ENCODE measurements around the gene PRKCZ. TPM values are rescaled to one million over a fixed set of nuclear protein-coding genes. Genes with fewer than 3 reads are reported as not detected.

The PRKCZ gene
- total RNA-seq, 2 experiments from 2014 or later, result 17.8 to 19.0 TPM

GRCh38 chr1:2031546-2032540, 18.4 kb upstream of the PRKCZ start:
- peak in 1 of 14 experiments; percentile 8 for DNase-seq
- Mint-ChIP-seq H3K4me1 (ENCODE audit: low read depth) (no peaks in the 10 kb centered on the region), H3K27me3 (peaks cover 6% of the 10 kb centered on the region), H3K36me3 (ENCODE audit: low read depth) (no peaks in the 10 kb centered on the region), H3K4me3 (no peak overlapping the region), H3K27ac (no peak overlapping the region), H3K9me3 (no peaks in the 10 kb centered on the region)
- POLR2A ChIA-PET, result no interaction called here
- Histone ChIP-seq H3K36me3 (ENCODE audit: insufficient read depth, low read length) (no peaks in the 10 kb centered on the region), H3K27ac (ENCODE audit: low read depth in 1 of 2, low read length in 2 of 2) (no peak overlapping the region), H3K4me1 (ENCODE audit: insufficient read depth, low read length) (no peaks in the 10 kb centered on the region), H3K27me3 (ENCODE audit: control insufficient read depth in 1 of 2, insufficient read depth in 2 of 2, low read length in 2 of 2) (no peaks in the 10 kb centered on the region), H3K9me3 (ENCODE audit: control insufficient read depth in 1 of 2, insufficient read depth in 1 of 2, low read length in 2 of 2) (no peaks in the 10 kb centered on the region), H3K4me3 (ENCODE audit: low read length) (no peak overlapping the region)
- intact Hi-C loops (cut with DNase I, micrococcal nuclease), result no loop called here
- no peak for ATAC-seq (ENCODE audit: poor library complexity)
- CTCF ChIA-PET, result no interaction called here
- TF ChIP-seq CTCF (IDR thresholded peaks at IDR 0.05), result no peak

GRCh38 chr1:2032737-2033136, 17.5 kb upstream of the PRKCZ start:
- no peaks in the 10 kb centered on the region for H3K36me3 Mint-ChIP-seq (ENCODE audit: low read depth)
- H3K4me3 Mint-ChIP-seq, result no peak overlapping the region
- peak in 1 of 14 experiments; percentile 10 for DNase-seq
- no peak for TF ChIP-seq CTCF (IDR thresholded peaks at IDR 0.05)
- H3K36me3 ChIP-seq (ENCODE audit: insufficient read depth, low read length), result no peaks in the 10 kb centered on the region
- H3K4me1 Mint-ChIP-seq (ENCODE audit: low read depth), result no peaks in the 10 kb centered on the region
- H3K4me1 ChIP-seq (ENCODE audit: insufficient read depth, low read length), result no peaks in the 10 kb centered on the region
- H3K27me3 ChIP-seq (ENCODE audit: control insufficient read depth in 1 of 2, insufficient read depth in 2 of 2, low read length in 2 of 2), result no peaks in the 10 kb centered on the region
- POLR2A ChIA-PET, result no interaction called here
- no peak overlapping the region for H3K4me3 ChIP-seq (ENCODE audit: low read length)
- CTCF ChIA-PET, result no interaction called here
- intact Hi-C loops (cut with DNase I, micrococcal nuclease), result no loop called here
- H3K27me3 Mint-ChIP-seq, result no peaks in the 10 kb centered on the region
- H3K9me3 Mint-ChIP-seq, result no peaks in the 10 kb centered on the region
- no peak overlapping the region for H3K27ac ChIP-seq (ENCODE audit: low read depth in 1 of 2, low read length in 2 of 2)
- H3K27ac Mint-ChIP-seq, result no peak overlapping the region
- H3K9me3 ChIP-seq (ENCODE audit: control insufficient read depth in 1 of 2, insufficient read depth in 1 of 2, low read length in 2 of 2), result no peaks in the 10 kb centered on the region
- no peak for ATAC-seq (ENCODE audit: poor library complexity)

- Histone ChIP-seq H3K27ac (ENCODE audit: low read depth in 1 of 2, low read length in 2 of 2) (no peak overlapping the region), H3K9me3 (ENCODE audit: control insufficient read depth in 1 of 2, insufficient read depth in 1 of 2, low read length in 2 of 2) (no peaks in the 10 kb centered on the region), H3K4me1 (ENCODE audit: insufficient read depth, low read length) (no peaks in the 10 kb centered on the region), H3K36me3 (ENCODE audit: insufficient read depth, low read length) (no peaks in the 10 kb centered on the region), H3K4me3 (ENCODE audit: low read length) (no peak overlapping the region), H3K27me3 (ENCODE audit: control insufficient read depth in 1 of 2, insufficient read depth in 2 of 2, low read length in 2 of 2) (no peaks in the 10 kb centered on the region)
- intact Hi-C loops (cut with DNase I, micrococcal nuclease), result no loop called here
- Mint-ChIP-seq H3K27ac (no peak overlapping the region), H3K9me3 (no peaks in the 10 kb centered on the region), H3K4me3 (no peak overlapping the region), H3K27me3 (no peaks in the 10 kb centered on the region), H3K4me1 (ENCODE audit: low read depth) (no peaks in the 10 kb centered on the region), H3K36me3 (ENCODE audit: low read depth) (no peaks in the 10 kb centered on the region)
- CTCF ChIA-PET, result no interaction called here
- TF ChIP-seq CTCF (IDR thresholded peaks at IDR 0.05), result no peak
- POLR2A ChIA-PET, result no interaction called here
- peak in 1 of 14 experiments; percentile 3 for DNase-seq
- no peak for ATAC-seq (ENCODE audit: poor library complexity)
These were observed 17.0 kb upstream of the PRKCZ start for GRCh38 chr1:2033165-2033564.
